A673 (cell line): ENCODE measurements around the gene FAAP20.

Source experiments
- EZH2 ChIP-seq: fragments of 200-600 bp; sonication (generic); IDR thresholded peaks from 2 replicates; pipeline ENCODE4 v1.6.1; 2017; ENCODE audit warnings: borderline replicate concordance, low read depth, mild to moderate bottlenecking, mixed read lengths, antibody characterized with exemption, low read length; ENCODE audit not compliant: poor library complexity, severe bottlenecking
- TF ChIP-seq, protein P1 (sequence below): fragments of 300-800, 200-600 bp; sonication (generic); conservative IDR thresholded peaks from 2 replicates; pipeline ENCODE4 v1.5.1; 2017; ENCODE audit warnings: low read depth, mild to moderate bottlenecking, antibody characterized with exemption, low read length, moderate library complexity, mixed read lengths

DNA sequence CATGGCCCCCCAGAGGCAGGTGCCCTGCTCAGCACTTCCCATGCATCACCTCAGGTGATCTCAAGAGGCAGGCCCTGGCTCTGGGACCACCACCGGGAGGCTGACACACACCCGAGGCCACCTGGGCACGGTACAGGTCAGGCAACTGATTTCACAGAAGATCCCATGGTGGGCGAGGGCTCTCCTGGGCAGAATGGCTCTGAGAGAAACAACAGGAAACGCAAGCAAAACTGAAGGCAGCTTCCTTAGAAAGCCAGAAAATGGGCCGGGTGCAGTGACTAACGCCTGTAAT, 22.1 kb upstream of the FAAP20 start:
- TF ChIP-seq, protein P1, sequence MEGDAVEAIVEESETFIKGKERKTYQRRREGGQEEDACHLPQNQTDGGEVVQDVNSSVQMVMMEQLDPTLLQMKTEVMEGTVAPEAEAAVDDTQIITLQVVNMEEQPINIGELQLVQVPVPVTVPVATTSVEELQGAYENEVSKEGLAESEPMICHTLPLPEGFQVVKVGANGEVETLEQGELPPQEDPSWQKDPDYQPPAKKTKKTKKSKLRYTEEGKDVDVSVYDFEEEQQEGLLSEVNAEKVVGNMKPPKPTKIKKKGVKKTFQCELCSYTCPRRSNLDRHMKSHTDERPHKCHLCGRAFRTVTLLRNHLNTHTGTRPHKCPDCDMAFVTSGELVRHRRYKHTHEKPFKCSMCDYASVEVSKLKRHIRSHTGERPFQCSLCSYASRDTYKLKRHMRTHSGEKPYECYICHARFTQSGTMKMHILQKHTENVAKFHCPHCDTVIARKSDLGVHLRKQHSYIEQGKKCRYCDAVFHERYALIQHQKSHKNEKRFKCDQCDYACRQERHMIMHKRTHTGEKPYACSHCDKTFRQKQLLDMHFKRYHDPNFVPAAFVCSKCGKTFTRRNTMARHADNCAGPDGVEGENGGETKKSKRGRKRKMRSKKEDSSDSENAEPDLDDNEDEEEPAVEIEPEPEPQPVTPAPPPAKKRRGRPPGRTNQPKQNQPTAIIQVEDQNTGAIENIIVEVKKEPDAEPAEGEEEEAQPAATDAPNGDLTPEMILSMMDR: no peak
- no peak for TF ChIP-seq EZH2
